ENCODE results near the gene KCNJ6.

KCNJ6 gene

DNA sequence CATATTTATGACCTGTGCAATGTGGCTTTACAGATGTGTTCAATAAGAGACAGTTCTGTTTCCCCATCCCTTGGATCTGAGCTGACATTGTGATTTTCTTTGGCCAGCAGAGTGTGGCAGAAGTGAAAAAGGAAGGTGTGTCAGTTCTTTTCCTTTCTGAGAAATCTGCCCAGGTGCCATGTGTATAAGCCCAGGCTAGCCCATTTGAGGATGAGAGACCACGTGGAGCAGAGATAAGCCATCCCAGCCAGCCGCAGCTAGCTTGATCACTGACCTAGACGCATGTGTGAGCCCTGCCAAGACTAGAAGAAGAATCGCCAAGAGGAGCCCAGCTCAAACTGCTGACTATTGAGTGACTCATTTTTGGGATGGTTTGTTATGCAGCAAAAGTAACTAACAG is 127.8 kb downstream of the KCNJ6 start:
- H3K27me3 ChIP-seq (ENCODE audit: control insufficient read depth in 1 of 2, insufficient read depth in 2 of 2, low read length in 2 of 2) = no peaks in the 10 kb centered on the region
- H3K4me1 ChIP-seq (ENCODE audit: control insufficient read depth in 1 of 2, insufficient read depth in 2 of 2, low read length in 2 of 2) = no peaks in the 10 kb centered on the region
- H3K36me3 ChIP-seq (ENCODE audit: control insufficient read depth in 1 of 2, insufficient read depth in 2 of 2, low read length in 2 of 2) = no peaks in the 10 kb centered on the region
- H3K27ac ChIP-seq (ENCODE audit: low read depth, low read length) = no peak overlapping the region
- H3K4me3 ChIP-seq (ENCODE audit: low read depth in 1 of 2, low read length in 2 of 2) = no peak overlapping the region
- no peaks in the 10 kb centered on the region for H3K9me3 ChIP-seq (ENCODE audit: control insufficient read depth in 1 of 2, low read length in 2 of 2)
- no peak overlapping the region for H3K9ac ChIP-seq (ENCODE audit: low read depth in 1 of 2, low read length in 2 of 2)

GRCh38 chr21:37787456-37787855 is 128.8 kb downstream of the KCNJ6 start:
- H3K4me3 ChIP-seq (ENCODE audit: low read depth in 1 of 2, low read length in 2 of 2) = no peak overlapping the region
- no peak overlapping the region for H3K9ac ChIP-seq (ENCODE audit: low read depth in 1 of 2, low read length in 2 of 2)
- H3K36me3 ChIP-seq (ENCODE audit: control insufficient read depth in 1 of 2, insufficient read depth in 2 of 2, low read length in 2 of 2) = no peaks in the 10 kb centered on the region
- H3K9me3 ChIP-seq (ENCODE audit: control insufficient read depth in 1 of 2, low read length in 2 of 2) = no peaks in the 10 kb centered on the region
- H3K27me3 ChIP-seq (ENCODE audit: control insufficient read depth in 1 of 2, insufficient read depth in 2 of 2, low read length in 2 of 2) = no peaks in the 10 kb centered on the region
- H3K27ac ChIP-seq (ENCODE audit: low read depth, low read length) = no peak overlapping the region
- no peaks in the 10 kb centered on the region for H3K4me1 ChIP-seq (ENCODE audit: control insufficient read depth in 1 of 2, insufficient read depth in 2 of 2, low read length in 2 of 2)

GRCh38 chr21:37784591-37785318 is 131.5 kb downstream of the KCNJ6 start:
- Histone ChIP-seq H3K4me1 (ENCODE audit: control insufficient read depth in 1 of 2, insufficient read depth in 2 of 2, low read length in 2 of 2) (no peaks in the 10 kb centered on the region), H3K9ac (ENCODE audit: low read depth in 1 of 2, low read length in 2 of 2) (no peak overlapping the region), H3K9me3 (ENCODE audit: control insufficient read depth in 1 of 2, low read length in 2 of 2) (peaks cover 0 to 2% of the 10 kb centered on the region in 2 donors), H3K27ac (ENCODE audit: low read depth, low read length) (no peak overlapping the region), H3K36me3 (ENCODE audit: control insufficient read depth in 1 of 2, insufficient read depth in 2 of 2, low read length in 2 of 2) (no peaks in the 10 kb centered on the region), H3K27me3 (ENCODE audit: control insufficient read depth in 1 of 2, insufficient read depth in 2 of 2, low read length in 2 of 2) (no peaks in the 10 kb centered on the region), H3K4me3 (ENCODE audit: low read depth in 1 of 2, low read length in 2 of 2) (no peak overlapping the region)

DNA sequence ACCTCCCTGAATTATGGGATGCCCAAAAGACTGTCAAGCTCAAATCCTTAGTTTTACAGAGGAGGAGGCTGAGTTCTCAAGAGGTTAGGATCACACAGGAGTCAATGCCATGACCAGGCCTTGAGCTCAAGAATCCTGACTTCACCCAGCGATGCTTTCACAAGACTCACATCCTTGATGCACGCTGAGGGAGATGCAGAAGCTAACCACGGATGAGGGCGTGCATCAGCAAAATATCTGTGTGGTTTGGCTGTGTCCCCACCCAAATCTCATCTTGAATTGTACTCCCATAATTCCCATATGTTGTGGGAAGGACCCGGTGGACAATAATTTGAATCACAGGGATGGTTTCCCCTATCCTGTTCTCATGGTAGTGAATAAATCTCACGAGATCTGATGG is 133.2 kb downstream of the KCNJ6 start:
- H3K9me3 ChIP-seq (ENCODE audit: control insufficient read depth in 1 of 2, low read length in 2 of 2) = peaks cover 0 to 2% of the 10 kb centered on the region in 2 donors
- no peaks in the 10 kb centered on the region for H3K4me1 ChIP-seq (ENCODE audit: control insufficient read depth in 1 of 2, insufficient read depth in 2 of 2, low read length in 2 of 2)
- H3K27me3 ChIP-seq (ENCODE audit: control insufficient read depth in 1 of 2, insufficient read depth in 2 of 2, low read length in 2 of 2) = no peaks in the 10 kb centered on the region
- no peak overlapping the region for H3K4me3 ChIP-seq (ENCODE audit: low read depth in 1 of 2, low read length in 2 of 2)
- H3K9ac ChIP-seq (ENCODE audit: low read depth in 1 of 2, low read length in 2 of 2) = no peak overlapping the region
- no peak overlapping the region for H3K27ac ChIP-seq (ENCODE audit: low read depth, low read length)
- no peaks in the 10 kb centered on the region for H3K36me3 ChIP-seq (ENCODE audit: control insufficient read depth in 1 of 2, insufficient read depth in 2 of 2, low read length in 2 of 2)

DNA sequence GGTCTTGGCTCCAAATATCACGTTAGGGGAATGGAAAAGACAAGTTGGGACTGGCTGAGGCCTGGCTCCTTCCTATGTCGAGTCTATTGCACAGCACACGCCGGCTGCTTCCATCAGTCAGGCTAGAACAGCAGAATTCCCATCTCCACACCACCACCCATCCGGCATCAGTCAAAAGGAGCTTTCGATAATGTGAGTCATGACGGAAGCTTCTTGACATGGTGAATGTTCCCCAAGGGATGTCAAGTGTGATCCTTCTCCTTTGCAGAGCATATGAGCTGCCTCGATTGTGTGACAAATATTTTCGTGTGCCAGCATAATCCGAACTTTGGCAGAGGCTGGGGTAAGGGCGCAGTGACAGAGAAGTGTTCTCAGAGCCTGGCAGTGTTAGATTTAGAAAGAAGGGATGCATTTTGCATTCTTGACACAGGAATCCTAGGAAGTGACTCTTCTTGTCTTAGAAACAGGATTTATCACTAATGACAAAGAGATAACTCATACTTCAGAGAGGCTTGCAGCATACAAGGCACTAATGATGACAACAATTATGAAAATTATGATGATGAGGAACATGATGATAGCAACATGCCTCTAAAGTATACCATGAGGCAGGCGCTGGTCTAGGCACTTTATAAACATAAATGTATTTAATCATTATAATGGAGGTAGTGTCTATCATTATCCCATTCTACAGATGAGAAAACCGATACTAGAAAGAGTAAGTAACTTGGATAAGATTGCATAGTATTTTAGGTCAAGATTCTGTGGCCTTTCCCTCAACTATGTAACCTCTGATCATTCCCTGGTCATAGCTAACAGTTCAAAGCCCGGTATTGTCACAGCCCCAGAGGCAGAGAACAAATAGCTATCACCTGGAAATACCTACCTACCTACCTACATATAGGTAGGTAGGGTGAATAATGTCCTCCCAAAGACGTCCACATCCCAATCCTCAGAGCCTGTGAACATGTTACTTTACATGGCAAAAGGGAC is 135.0 kb downstream of the KCNJ6 start:
- Histone ChIP-seq H3K27ac (ENCODE audit: low read depth, low read length) (no peak overlapping the region), H3K27me3 (ENCODE audit: control insufficient read depth in 1 of 2, insufficient read depth in 2 of 2, low read length in 2 of 2) (no peaks in the 10 kb centered on the region), H3K9me3 (ENCODE audit: control insufficient read depth in 1 of 2, low read length in 2 of 2) (peaks cover 0 to 2% of the 10 kb centered on the region in 2 donors), H3K36me3 (ENCODE audit: control insufficient read depth in 1 of 2, insufficient read depth in 2 of 2, low read length in 2 of 2) (no peaks in the 10 kb centered on the region), H3K4me3 (ENCODE audit: low read depth in 1 of 2, low read length in 2 of 2) (no peak overlapping the region), H3K9ac (ENCODE audit: low read depth in 1 of 2, low read length in 2 of 2) (no peak overlapping the region), H3K4me1 (ENCODE audit: control insufficient read depth in 1 of 2, insufficient read depth in 2 of 2, low read length in 2 of 2) (no peaks in the 10 kb centered on the region)

DNA sequence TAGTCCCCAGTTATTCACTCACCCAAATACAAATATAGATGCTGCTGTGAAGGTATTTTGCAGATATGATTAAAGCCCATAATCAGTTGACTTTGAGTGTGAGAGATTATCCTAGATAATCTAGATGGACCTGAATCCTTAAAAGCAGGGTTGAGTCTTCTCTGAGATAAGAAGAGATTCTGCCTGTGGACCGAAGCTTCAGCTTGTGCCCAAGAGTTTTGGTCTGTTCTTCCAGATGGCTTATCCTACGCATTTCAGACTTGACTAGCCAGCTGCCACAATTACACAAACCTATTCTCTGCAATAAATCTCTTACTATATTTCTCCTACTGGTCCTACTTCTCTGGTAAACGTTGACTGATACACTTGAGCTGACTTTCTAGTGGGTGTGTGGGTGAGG is 145.1 kb downstream of the KCNJ6 start:
- H3K9ac ChIP-seq (ENCODE audit: low read depth in 1 of 2, low read length in 2 of 2) = no peak overlapping the region
- no peak overlapping the region for H3K27ac ChIP-seq (ENCODE audit: low read depth, low read length)
- no peaks in the 10 kb centered on the region for H3K9me3 ChIP-seq (ENCODE audit: control insufficient read depth in 1 of 2, low read length in 2 of 2)
- no peak overlapping the region for H3K4me3 ChIP-seq (ENCODE audit: low read depth in 1 of 2, low read length in 2 of 2)
- no peaks in the 10 kb centered on the region for H3K36me3 ChIP-seq (ENCODE audit: control insufficient read depth in 1 of 2, insufficient read depth in 2 of 2, low read length in 2 of 2)
- no peaks in the 10 kb centered on the region for H3K27me3 ChIP-seq (ENCODE audit: control insufficient read depth in 1 of 2, insufficient read depth in 2 of 2, low read length in 2 of 2)
- H3K4me1 ChIP-seq (ENCODE audit: control insufficient read depth in 1 of 2, insufficient read depth in 2 of 2, low read length in 2 of 2) = no peaks in the 10 kb centered on the region

DNA sequence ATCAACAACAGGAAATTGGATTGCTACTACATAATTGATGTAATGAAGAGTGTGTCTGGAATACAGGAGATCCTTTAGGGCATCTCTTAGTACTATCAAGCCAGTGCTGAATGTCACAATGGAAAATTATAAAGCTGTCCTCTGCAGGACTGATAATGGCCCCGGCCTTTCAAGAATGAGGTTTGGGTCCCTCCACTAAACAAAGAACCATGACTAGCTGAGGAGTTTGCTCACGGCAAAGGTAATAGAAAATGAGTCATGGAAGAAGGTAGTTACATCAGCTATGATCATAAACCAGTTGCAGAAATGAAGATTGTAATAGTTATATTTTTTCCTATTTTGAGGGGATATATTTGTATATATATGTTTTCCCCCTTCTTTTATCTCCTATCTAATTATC is 145.8 kb downstream of the KCNJ6 start:
- Histone ChIP-seq H3K4me1 (ENCODE audit: control insufficient read depth in 1 of 2, insufficient read depth in 2 of 2, low read length in 2 of 2) (no peaks in the 10 kb centered on the region), H3K9me3 (ENCODE audit: control insufficient read depth in 1 of 2, low read length in 2 of 2) (no peaks in the 10 kb centered on the region), H3K9ac (ENCODE audit: low read depth in 1 of 2, low read length in 2 of 2) (no peak overlapping the region), H3K27me3 (ENCODE audit: control insufficient read depth in 1 of 2, insufficient read depth in 2 of 2, low read length in 2 of 2) (no peaks in the 10 kb centered on the region), H3K27ac (ENCODE audit: low read depth, low read length) (no peak overlapping the region), H3K36me3 (ENCODE audit: control insufficient read depth in 1 of 2, insufficient read depth in 2 of 2, low read length in 2 of 2) (no peaks in the 10 kb centered on the region), H3K4me3 (ENCODE audit: low read depth in 1 of 2, low read length in 2 of 2) (no peak overlapping the region)

DNA sequence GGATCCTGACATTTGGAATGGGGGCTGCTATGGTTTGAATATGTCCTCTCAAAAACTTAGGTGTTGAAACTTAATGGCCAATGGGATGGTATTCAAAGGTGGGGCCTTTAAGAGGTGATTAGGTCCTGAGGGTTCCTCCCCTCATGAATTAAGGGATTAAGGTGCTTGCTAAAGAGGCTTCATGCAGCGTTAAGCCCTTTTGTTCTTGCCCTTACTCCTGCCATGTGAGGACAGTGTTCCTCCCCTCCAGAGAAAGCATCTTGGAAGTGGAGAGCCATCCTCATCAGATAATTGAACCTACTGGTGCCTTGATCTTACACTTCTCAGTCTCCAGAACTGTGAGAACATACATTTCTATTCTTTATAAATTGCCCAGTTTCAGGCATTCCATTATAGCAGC is 146.6 kb downstream of the KCNJ6 start:
- Histone ChIP-seq H3K9me3 (ENCODE audit: control insufficient read depth in 1 of 2, low read length in 2 of 2) (no peaks in the 10 kb centered on the region), H3K36me3 (ENCODE audit: control insufficient read depth in 1 of 2, insufficient read depth in 2 of 2, low read length in 2 of 2) (no peaks in the 10 kb centered on the region), H3K4me1 (ENCODE audit: control insufficient read depth in 1 of 2, insufficient read depth in 2 of 2, low read length in 2 of 2) (no peaks in the 10 kb centered on the region), H3K27me3 (ENCODE audit: control insufficient read depth in 1 of 2, insufficient read depth in 2 of 2, low read length in 2 of 2) (no peaks in the 10 kb centered on the region), H3K27ac (ENCODE audit: low read depth, low read length) (no peak overlapping the region), H3K4me3 (ENCODE audit: low read depth in 1 of 2, low read length in 2 of 2) (no peak overlapping the region), H3K9ac (ENCODE audit: low read depth in 1 of 2, low read length in 2 of 2) (no peak overlapping the region)

DNA sequence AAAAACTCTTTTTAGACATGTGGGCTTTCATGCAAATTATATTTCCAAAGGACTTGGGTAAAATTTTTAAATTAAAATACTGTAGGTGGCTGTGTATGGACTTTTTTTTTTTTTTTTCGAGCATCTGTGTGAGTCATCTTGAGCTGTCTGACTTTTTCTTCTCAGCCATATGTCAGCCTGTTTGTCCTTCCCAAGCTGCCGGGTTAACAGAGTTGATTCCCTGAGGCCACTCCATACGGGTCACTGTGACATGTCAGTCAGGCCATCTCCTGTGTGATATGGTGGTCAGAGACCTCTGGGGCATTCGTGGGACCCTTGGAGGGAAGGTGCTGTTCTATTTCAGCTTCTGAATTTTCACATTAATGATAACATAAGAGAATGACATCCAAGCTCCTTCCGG is 148.3 kb downstream of the KCNJ6 start:
- Histone ChIP-seq H3K27me3 (ENCODE audit: control insufficient read depth in 1 of 2, insufficient read depth in 2 of 2, low read length in 2 of 2) (no peaks in the 10 kb centered on the region), H3K4me3 (ENCODE audit: low read depth in 1 of 2, low read length in 2 of 2) (no peak overlapping the region), H3K9me3 (ENCODE audit: control insufficient read depth in 1 of 2, low read length in 2 of 2) (no peaks in the 10 kb centered on the region), H3K27ac (ENCODE audit: low read depth, low read length) (no peak overlapping the region), H3K9ac (ENCODE audit: low read depth in 1 of 2, low read length in 2 of 2) (no peak overlapping the region), H3K4me1 (ENCODE audit: control insufficient read depth in 1 of 2, insufficient read depth in 2 of 2, low read length in 2 of 2) (no peaks in the 10 kb centered on the region), H3K36me3 (ENCODE audit: control insufficient read depth in 1 of 2, insufficient read depth in 2 of 2, low read length in 2 of 2) (no peaks in the 10 kb centered on the region)

GRCh38 chr21:37766129-37766528 is 150.1 kb downstream of the KCNJ6 start:
- no peaks in the 10 kb centered on the region for H3K36me3 ChIP-seq (ENCODE audit: control insufficient read depth in 1 of 2, insufficient read depth in 2 of 2, low read length in 2 of 2)

More at GRCh38 chr21:37766129-37766528, 150.1 kb downstream of the KCNJ6 start:
- Histone ChIP-seq H3K4me3 (ENCODE audit: low read depth in 1 of 2, low read length in 2 of 2) (no peak overlapping the region), H3K27ac (ENCODE audit: low read depth, low read length) (no peak overlapping the region), H3K27me3 (ENCODE audit: control insufficient read depth in 1 of 2, insufficient read depth in 2 of 2, low read length in 2 of 2) (no peaks in the 10 kb centered on the region), H3K9ac (ENCODE audit: low read depth in 1 of 2, low read length in 2 of 2) (no peak overlapping the region), H3K9me3 (ENCODE audit: control insufficient read depth in 1 of 2, low read length in 2 of 2) (no peaks in the 10 kb centered on the region), H3K4me1 (ENCODE audit: control insufficient read depth in 1 of 2, insufficient read depth in 2 of 2, low read length in 2 of 2) (no peaks in the 10 kb centered on the region)
